AG09309 (cell line): ENCODE results near the gene FAM210B.

Experiments used
- DNase-seq: peaks from one replicate; pipeline ENCODE4 v3.0.0-alpha.2; 2010; ENCODE audit warnings: low read depth
- H3K4me3 ChIP-seq: 2 replicates; pipeline ENCODE4 v1.5.1; 2011; ENCODE audit warnings: mild to moderate bottlenecking, low read depth, low read length, moderate library complexity; ENCODE audit not compliant: control insufficient read depth
- TF ChIP-seq, protein P1 (sequence below): IDR thresholded peaks from 2 replicates; pipeline ENCODE4 v1.5.1; 2011; ENCODE audit warnings: mild to moderate bottlenecking, low read depth, low read length, inconsistent platforms; ENCODE audit not compliant: insufficient read depth, control insufficient read depth; ENCODE audit errors: missing control alignments

The FAM210B gene

GRCh38 chr20:56348746-56349145, 10.0 kb upstream of the FAM210B start:
- DNase-seq: no peak
- no peak overlapping the region for H3K4me3 ChIP-seq
- TF ChIP-seq, protein P1, sequence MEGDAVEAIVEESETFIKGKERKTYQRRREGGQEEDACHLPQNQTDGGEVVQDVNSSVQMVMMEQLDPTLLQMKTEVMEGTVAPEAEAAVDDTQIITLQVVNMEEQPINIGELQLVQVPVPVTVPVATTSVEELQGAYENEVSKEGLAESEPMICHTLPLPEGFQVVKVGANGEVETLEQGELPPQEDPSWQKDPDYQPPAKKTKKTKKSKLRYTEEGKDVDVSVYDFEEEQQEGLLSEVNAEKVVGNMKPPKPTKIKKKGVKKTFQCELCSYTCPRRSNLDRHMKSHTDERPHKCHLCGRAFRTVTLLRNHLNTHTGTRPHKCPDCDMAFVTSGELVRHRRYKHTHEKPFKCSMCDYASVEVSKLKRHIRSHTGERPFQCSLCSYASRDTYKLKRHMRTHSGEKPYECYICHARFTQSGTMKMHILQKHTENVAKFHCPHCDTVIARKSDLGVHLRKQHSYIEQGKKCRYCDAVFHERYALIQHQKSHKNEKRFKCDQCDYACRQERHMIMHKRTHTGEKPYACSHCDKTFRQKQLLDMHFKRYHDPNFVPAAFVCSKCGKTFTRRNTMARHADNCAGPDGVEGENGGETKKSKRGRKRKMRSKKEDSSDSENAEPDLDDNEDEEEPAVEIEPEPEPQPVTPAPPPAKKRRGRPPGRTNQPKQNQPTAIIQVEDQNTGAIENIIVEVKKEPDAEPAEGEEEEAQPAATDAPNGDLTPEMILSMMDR: no peak

- TF ChIP-seq, protein P1: no peak
- no peak for DNase-seq
- H3K4me3 ChIP-seq: no peak overlapping the region
Measured at GRCh38 chr20:56350842-56351241, 7.9 kb upstream of the FAM210B start.

- no peak overlapping the region for H3K4me3 ChIP-seq
- TF ChIP-seq, protein P1: no peak
- DNase-seq: no peak
Measured at GRCh38 chr20:56352345-56353055, 6.3 kb upstream of the FAM210B start.

DNA sequence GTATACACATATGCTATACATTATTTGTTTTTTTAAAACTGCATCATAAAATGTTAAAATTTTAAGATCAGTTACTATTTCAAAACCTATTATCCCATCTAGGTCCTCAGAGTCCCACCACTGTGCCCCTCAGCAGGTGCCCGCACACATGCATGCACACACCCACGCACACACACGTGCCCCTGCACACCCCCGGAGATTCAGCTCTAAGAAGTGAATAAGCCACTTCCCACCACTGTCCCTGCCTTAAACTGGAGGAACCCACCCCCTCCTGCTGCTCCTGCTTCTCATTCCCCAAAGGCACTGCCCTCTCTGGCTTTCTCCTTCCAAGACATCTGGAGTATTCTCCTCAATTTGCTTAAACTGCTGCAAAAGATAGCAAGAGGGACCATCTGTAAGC, 5.4 kb upstream of the FAM210B start:
- no peak for DNase-seq
- TF ChIP-seq, protein P1: no peak
- H3K4me3 ChIP-seq: no peak overlapping the region

DNA sequence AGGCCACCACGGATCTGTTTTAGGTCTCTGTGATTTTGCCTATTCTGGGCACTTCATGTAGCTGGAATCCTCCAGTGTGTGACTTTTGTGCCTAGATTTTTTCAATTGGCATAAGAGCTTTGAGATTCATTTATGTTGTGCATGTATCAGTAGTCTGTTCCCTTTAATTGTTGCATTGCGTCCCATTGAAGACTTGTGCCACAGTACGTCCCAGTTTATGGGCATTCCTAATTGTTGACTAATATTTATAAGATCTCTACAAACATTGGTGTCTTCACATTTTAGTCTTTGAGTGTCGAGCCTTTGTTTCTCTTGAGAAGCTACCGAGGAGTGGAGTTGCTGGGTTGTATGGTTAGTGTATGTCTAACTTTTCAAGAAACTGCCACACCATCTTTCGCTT, 704 bp upstream of the FAM210B start:
- no peak overlapping the region for H3K4me3 ChIP-seq
- no peak for DNase-seq
- TF ChIP-seq, protein P1: no peak

DNA sequence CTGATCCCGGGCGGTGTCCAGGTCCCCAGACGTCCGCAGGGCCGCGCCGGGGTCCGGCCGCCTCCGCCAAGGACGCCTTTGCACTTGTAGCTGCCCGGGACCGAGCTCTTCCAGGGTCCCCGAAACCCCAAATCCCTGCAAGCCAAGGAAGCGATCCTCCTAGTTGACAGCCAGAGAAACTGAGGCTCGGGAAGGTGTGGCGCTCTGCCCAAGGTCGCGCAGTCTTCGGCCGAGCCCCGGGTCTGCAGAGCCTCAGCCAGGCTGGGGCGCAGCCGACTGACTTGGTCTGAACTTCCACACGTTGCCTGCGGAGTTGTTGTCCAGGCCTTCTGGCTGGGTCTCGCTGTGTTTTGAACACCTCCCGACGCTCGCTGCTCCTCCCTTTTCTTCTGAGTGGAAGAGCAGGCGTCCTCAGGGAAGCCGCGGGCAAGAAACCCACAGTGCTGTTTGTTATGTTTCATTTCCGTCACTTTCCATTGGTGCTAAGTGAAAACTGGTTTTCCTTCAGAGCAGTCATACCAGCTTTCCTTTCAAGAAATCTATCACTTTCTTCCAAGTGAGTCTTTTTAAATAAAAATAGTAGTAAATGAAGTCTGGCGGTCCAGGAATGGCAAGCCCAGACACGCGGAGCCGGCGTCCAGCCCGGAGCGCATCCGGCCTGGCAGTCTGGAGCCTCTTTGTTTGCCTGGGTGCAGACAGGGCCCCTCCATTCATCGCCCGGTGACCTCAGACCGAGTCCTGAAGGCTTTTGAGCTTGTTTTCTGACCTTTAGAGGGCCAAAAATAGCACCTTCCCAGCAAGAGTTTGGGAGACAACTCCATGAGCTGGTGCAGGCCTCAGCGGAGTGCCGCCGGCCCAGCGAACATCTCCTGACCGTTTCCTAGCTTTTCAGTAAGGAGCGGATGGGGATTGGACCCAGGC, 698 bp downstream of the FAM210B start:
- DNase-seq: no peak
- TF ChIP-seq, protein P1: no peak

More for the DNA sequence above, 698 bp downstream of the FAM210B start:
- peak overlapping the region; percentile 80 for H3K4me3 ChIP-seq
